K562 (cell line): Measurements from ENCODE around the gene POU2F1.

Experiments used
- BHLHE40 ChIP-seq: IDR thresholded peaks from 2 replicates; pipeline ENCODE4 v1.6.1; 2011; ENCODE audit warnings: low read length, improper control_type of control experiment
- BRCA1 ChIP-seq, 2 experiments: fragments of 450-650 bp in 1 of 2; sonication (generic) in 1 of 2; formaldehyde crosslinking in 1 of 2; IDR thresholded peaks; 2 replicates each; pipeline versions ENCODE4 v1.5.0 to v1.6.1; 2017 to 2020; ENCODE audit warnings: mild to moderate bottlenecking in 1 of 2, missing genetic modification reagents in 1 of 2
- CTCF ChIP-seq, 3 experiments: IDR thresholded peaks in 2 of 3; conservative IDR thresholded peaks in 1 of 3; 2 replicates each; pipeline ENCODE4 v1.5.1; 2011 to 2012; ENCODE audit warnings: low read length in 3 of 3, mild to moderate bottlenecking in 3 of 3, control low read depth in 2 of 3, improper control_type of control experiment in 1 of 3, inconsistent platforms in 1 of 3, low read depth in 1 of 3, mixed read lengths in 1 of 3, moderate library complexity in 1 of 3; ENCODE audit not compliant: insufficient read depth in 2 of 3
- ELK3 ChIP-seq: fragments of 450-650 bp; formaldehyde crosslinking; IDR thresholded peaks from 2 replicates; pipeline ENCODE4 v1.4.0; 2020; ENCODE audit warnings: mild to moderate bottlenecking
- FOXA1 ChIP-seq: fragments of 450-650 bp; IDR thresholded peaks from 2 replicates; pipeline ENCODE4 v1.6.1; 2016; ENCODE audit warnings: mild to moderate bottlenecking, borderline replicate concordance
- HDAC8 ChIP-seq: fragments of 450-650 bp; IDR thresholded peaks from 2 replicates; pipeline ENCODE4 v1.6.1; 2016; ENCODE audit warnings: mild to moderate bottlenecking, missing genetic modification characterization, moderate library complexity, missing compliant biosample characterization
- HNRNPH1 ChIP-seq: fragments of 200-400 bp; formaldehyde crosslinking; optimal IDR thresholded peaks from 2 replicates; pipeline ENCODE3; 2017; ENCODE audit warnings: low read depth, mild to moderate bottlenecking, low read length, moderate library complexity
- MEF2A ChIP-seq: IDR thresholded peaks from 2 replicates; pipeline ENCODE4 v1.6.1; 2011; ENCODE audit warnings: low read depth, mild to moderate bottlenecking, low read length, moderate library complexity; ENCODE audit not compliant: control insufficient read depth
- NBN ChIP-seq: fragments of 450-650 bp; IDR thresholded peaks from 2 replicates; pipeline ENCODE4 v1.6.1; 2016; ENCODE audit warnings: low read depth, mild to moderate bottlenecking
- NCOA6 ChIP-seq: fragments of 450-650 bp; IDR thresholded peaks from 2 replicates; pipeline ENCODE4 v1.6.1; 2017; ENCODE audit warnings: mild to moderate bottlenecking
- PBX2 ChIP-seq, 2 experiments: IDR thresholded peaks in 1 of 2; conservative IDR thresholded peaks in 1 of 2; 2 replicates each; pipeline ENCODE4 v1.6.1; 2016; ENCODE audit warnings: low read depth in 2 of 2, mild to moderate bottlenecking in 1 of 2, missing compliant biosample characterization in 1 of 2, missing genetic modification characterization in 1 of 2, moderate library complexity in 1 of 2
- RAD21 ChIP-seq, 2 experiments: fragments of 250-450 bp in 1 of 2; fragments of 450-650 bp in 1 of 2; sonication (Bioruptor Pico) in 1 of 2; formaldehyde crosslinking in 1 of 2; IDR thresholded peaks in 1 of 2; conservative IDR thresholded peaks in 1 of 2; 2 replicates each; pipeline versions ENCODE4 v1.4.0 to v1.8.0; 2020 to 2022; ENCODE audit warnings: mild to moderate bottlenecking in 2 of 2, moderate library complexity in 1 of 2
- ZNF311 ChIP-seq: fragments of 250-450 bp; sonication (Bioruptor Pico); IDR thresholded peaks from 2 replicates; pipeline ENCODE4 v1.4.0; 2020; ENCODE audit warnings: mild to moderate bottlenecking, moderate library complexity
- ZNF740 ChIP-seq, 3 experiments: fragments of 200-800 bp in 1 of 3; sonication (Bioruptor generic) in 1 of 3; sonication (generic) in 1 of 3; formaldehyde crosslinking in 1 of 3; IDR thresholded peaks; 2 replicates each; pipeline versions ENCODE4 v1.6.1 to v1.8.0; 2016 to 2022; ENCODE audit warnings: mild to moderate bottlenecking in 2 of 3, missing compliant biosample characterization in 2 of 3, missing genetic modification characterization in 2 of 3, missing genetic modification reagents in 1 of 3

- TF ChIP-seq NBN (no peak), BHLHE40 (no peak), CTCF (IDR thresholded peaks at IDR 0.05 in 2 of 3, conservative IDR thresholded peaks at IDR 0.05 in 1 of 3; ENCODE audit: insufficient read depth in 2 of 3, low read depth in 1 of 3, low read length in 3 of 3) (no peak), PBX2 (CRISPR knock-in tag; IDR thresholded peaks at IDR 0.05; ENCODE audit: low read depth) (no peak), PBX2 (tag; conservative IDR thresholded peaks at IDR 0.05; ENCODE audit: low read depth) (no peak), HNRNPH1 (no peak), MEF2A (no peak), HDAC8 (no peak), BRCA1 (IDR thresholded peaks at IDR 0.05) (no peak), BRCA1 (CRISPR knock-in tag; IDR thresholded peaks at IDR 0.05) (no peak), ZNF740 (CRISPR knock-in tag; IDR thresholded peaks at IDR 0.05) (no peak), ZNF740 (tag; IDR thresholded peaks at IDR 0.05) (no peak), NCOA6 (no peak), FOXA1 (no peak), RAD21 (CRISPR knock-in tag; conservative IDR thresholded peaks at IDR 0.05 in 1 of 2, IDR thresholded peaks at IDR 0.05 in 1 of 2) (no peak), ZNF311 (no peak), ELK3 (no peak)
These were observed 223.1 kb downstream of the POU2F1 start for GRCh38 chr1:167443757-167444156.
